Measurements from ENCODE around the gene FARSA. TPM values are rescaled to one million over a fixed set of nuclear protein-coding genes. Genes with fewer than 3 reads are reported as not detected.

The FARSA gene
- total and polyA plus RNA-seq, 12 donors, result 33.5 to 102 (median 52.1) TPM

DNA sequence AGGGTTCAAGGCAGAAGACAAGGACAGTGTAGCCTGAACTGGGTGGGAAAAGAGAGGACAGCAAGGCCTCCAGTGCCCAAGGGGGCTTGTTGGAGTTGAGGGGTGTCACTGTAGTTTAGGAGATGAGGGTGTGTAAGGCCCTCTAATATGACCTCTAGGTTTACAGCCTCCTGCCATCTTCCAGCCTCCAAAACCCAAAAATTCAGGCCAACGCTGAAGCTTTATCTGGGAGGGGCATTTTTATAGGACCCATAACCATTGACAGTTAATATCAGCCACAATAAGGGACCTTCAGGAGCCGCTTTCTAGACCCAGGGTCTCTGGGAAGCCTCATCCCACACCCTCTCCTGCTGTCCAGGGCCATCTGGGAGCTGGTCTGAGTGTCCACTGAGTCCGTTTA is 49.3 kb downstream of the FARSA start:
- whole genome bisulfite sequencing, 4 donors, result 81 to 93% (median 87%) methylated on average over 2 to 3 of the region's 3 CpGs
- no peak overlapping the region for H3K4me3 ChIP-seq
- peaks cover 0 to 13% of the 10 kb centered on the region in 2 donors for H3K4me1 ChIP-seq (replicated peaks in 1 of 2)
- H3K36me3 ChIP-seq (replicated peaks in 1 of 2), result no peaks in the 10 kb centered on the region
- peaks cover 20% of the 10 kb centered on the region for H3K27me3 ChIP-seq
- intact Hi-C loops (cut with DNase I), result no loop called here
- no peak for TF ChIP-seq POLR2A (IDR thresholded peaks at IDR 0.05)
- TF ChIP-seq, protein P1, sequence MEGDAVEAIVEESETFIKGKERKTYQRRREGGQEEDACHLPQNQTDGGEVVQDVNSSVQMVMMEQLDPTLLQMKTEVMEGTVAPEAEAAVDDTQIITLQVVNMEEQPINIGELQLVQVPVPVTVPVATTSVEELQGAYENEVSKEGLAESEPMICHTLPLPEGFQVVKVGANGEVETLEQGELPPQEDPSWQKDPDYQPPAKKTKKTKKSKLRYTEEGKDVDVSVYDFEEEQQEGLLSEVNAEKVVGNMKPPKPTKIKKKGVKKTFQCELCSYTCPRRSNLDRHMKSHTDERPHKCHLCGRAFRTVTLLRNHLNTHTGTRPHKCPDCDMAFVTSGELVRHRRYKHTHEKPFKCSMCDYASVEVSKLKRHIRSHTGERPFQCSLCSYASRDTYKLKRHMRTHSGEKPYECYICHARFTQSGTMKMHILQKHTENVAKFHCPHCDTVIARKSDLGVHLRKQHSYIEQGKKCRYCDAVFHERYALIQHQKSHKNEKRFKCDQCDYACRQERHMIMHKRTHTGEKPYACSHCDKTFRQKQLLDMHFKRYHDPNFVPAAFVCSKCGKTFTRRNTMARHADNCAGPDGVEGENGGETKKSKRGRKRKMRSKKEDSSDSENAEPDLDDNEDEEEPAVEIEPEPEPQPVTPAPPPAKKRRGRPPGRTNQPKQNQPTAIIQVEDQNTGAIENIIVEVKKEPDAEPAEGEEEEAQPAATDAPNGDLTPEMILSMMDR (IDR thresholded peaks at IDR 0.05), result no peak
- no peak overlapping the region for H3K27ac ChIP-seq
- no peaks in the 10 kb centered on the region for H3K9me3 ChIP-seq (replicated peaks in 1 of 3)
- no peak for DNase-seq

DNA sequence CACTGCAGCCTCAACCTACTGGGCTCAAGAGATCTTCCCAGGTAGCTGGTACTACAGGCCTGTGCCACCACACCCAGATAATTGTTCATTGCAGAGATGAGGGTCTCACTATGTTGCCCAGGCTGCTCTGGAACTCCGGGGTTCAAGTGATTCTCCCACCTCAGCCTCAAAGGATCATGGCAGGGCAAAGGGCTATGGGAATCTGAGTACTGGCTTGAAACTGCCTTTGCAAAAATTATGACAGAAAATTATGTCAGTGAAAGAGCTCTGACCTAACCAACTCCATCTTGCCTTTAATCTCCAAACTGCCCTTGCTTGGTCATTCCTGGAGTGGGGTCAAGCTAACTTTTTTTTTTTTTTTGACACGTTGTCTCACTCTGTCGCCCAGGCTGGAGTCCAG is 50.9 kb downstream of the FARSA start:
- TF ChIP-seq, protein P1 (IDR thresholded peaks at IDR 0.05), result no peak
- no peak for TF ChIP-seq POLR2A (IDR thresholded peaks at IDR 0.05)
- WGBS, 4 donors, result 74 to 81% (median 77%) methylated on average over 3 of the region's 3 CpGs
- no peak overlapping the region for H3K4me3 ChIP-seq
- peaks cover 0 to 12% of the 10 kb centered on the region in 2 donors for H3K36me3 ChIP-seq (replicated peaks in 1 of 2)
- no peak for DNase-seq
- peaks cover 20% of the 10 kb centered on the region for H3K27me3 ChIP-seq
- no peaks in the 10 kb centered on the region for H3K9me3 ChIP-seq (replicated peaks in 1 of 3)
- intact Hi-C loops (cut with DNase I), result no loop called here
- H3K4me1 ChIP-seq (replicated peaks in 1 of 2), result peaks cover 0 to 13% of the 10 kb centered on the region in 2 donors
- no peak overlapping the region for H3K27ac ChIP-seq

DNA sequence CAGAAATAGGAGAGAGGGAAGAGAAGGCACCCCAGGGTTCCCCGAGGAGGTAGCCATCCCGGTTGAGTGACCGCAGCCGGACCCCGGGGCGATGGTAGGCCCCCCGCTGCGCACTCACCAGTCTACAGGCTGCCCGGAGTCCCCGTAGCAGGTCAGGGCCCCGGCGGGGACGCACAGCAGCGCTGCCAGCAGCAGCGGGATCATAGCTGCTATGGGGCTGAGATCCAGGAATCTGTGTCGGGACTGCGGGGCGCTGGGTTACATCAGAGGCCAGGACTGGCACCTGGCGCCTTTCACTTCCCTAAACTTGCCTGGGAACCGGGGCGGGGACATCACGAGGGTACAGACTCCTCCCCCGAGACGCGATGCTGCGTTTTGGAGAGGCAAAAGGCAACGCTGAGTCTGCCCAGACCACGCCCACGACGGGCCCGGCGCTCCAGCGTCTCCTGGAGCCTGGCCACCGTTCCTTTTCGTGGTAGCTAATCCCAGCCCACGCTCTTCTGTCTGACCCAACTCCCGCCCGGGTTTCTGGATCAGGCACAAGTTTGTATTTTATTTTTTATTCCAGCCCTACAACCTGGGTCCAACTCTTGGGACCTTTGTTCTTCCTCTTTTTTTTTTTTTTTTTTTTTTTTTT is 52.2 kb downstream of the FARSA start, which contains the start of gene DNASE2:
Gene DNASE2 (minus strand): TSS at position 278 of the 637 bp plus-strand sequence. CDS start 74 bp downstream, at position 204.
- peaks cover 0 to 22% of the 10 kb centered on the region in 2 donors for H3K36me3 ChIP-seq (replicated peaks in 1 of 2)
- H3K27ac ChIP-seq, result peak within 1 kb of the TSS in 4 of 5 donors; percentile 65 to 94 (median 83)
- DNase-seq, result peak; percentile 95 to 98 (median 98)
- H3K9me3 ChIP-seq (replicated peaks in 1 of 3), result no peaks in the 10 kb centered on the region
- H3K27me3 ChIP-seq, result peaks cover 20% of the 10 kb centered on the region
- WGBS, 4 donors, result 0 to 1% (median 0%) methylated on average over 7 to 38 of the region's 38 CpGs
- H3K4me1 ChIP-seq (replicated peaks in 1 of 2), result peaks cover 0 to 13% of the 10 kb centered on the region in 2 donors
- TF ChIP-seq POLR2A (IDR thresholded peaks at IDR 0.05), result peak; percentile 49 to 87
- TF ChIP-seq, protein P1 (IDR thresholded peaks at IDR 0.05), result no peak
- H3K4me3 ChIP-seq, result peak within 1 kb of the TSS; percentile 71 to 95 (median 80)
- intact Hi-C loops (cut with DNase I), result no loop called here

DNA sequence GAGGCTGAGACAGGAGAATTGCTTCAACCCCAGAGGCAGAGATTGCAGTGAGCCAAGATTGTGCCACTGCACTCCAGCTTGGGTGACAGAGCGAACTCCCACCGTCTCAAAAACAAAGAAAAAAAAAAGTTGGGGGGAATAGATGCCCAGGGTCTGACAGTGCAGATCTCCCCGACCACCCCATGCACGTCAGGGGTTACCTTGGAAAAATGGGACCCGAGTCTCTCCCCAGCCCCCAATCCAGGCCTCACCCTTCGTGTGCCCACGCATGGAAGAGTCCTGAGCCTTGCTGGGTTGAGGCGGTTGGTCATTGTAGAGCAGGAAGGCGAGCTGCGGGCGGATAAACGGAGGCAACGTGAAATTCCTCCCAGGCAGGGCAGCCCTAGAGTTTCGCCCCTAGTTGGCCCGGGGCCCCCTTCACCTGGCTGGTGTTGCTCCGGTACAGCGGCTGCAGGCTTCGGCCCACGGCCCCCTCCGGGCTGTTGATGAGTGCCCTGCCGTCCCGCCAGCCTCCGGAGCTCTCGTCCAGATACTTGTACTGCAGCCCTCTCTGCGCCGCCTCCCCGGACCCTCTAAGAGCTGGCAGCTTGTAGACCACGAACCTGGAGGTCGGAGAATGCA is 52.9 kb downstream of the FARSA start:
- Histone ChIP-seq H3K27ac (peak overlapping the region in 4 of 5 donors; percentile 65 to 94 (median 83)), H3K4me3 (peak overlapping the region; percentile 71 to 95 (median 80)), H3K27me3 (peaks cover 18% of the 10 kb centered on the region), H3K4me1 (replicated peaks in 1 of 2) (peaks cover 0 to 9% of the 10 kb centered on the region in 2 donors), H3K36me3 (replicated peaks in 1 of 2) (peaks cover 0 to 22% of the 10 kb centered on the region in 2 donors), H3K9me3 (replicated peaks in 1 of 3) (no peaks in the 10 kb centered on the region)
- intact Hi-C loops (cut with DNase I), result no loop called here
- peak in 3 of 7 donors; percentile 40 to 51 (median 45) for DNase-seq
- WGBS, 4 donors, result 20 to 33% (median 23%) methylated on average over 7 to 29 of the region's 29 CpGs
- TF ChIP-seq, protein P1 (IDR thresholded peaks at IDR 0.05), result no peak
- TF ChIP-seq POLR2A (IDR thresholded peaks at IDR 0.05), result no peak
